Jurkat, Clone E6-1 (cell line): ENCODE results near the gene CFAP251.

Experiments
- DNase-seq: peaks from one replicate; pipeline ENCODE4 v3.0.0-alpha.2; 2011; ENCODE audit warnings: low read depth, low spot score
- H3K4me3 ChIP-seq: 2 replicates; pipeline ENCODE4 v1.5.1; 2011; ENCODE audit warnings: mild to moderate bottlenecking, low read length, control low read depth, moderate library complexity

The CFAP251 gene

GRCh38 chr12:121990692-121991603 lies 72.6 kb downstream of the CFAP251 start:
- no peak overlapping the region for H3K4me3 ChIP-seq

GRCh38 chr12:121992059-121992879 lies 73.9 kb downstream of the CFAP251 start:
- H3K4me3 ChIP-seq, result no peak overlapping the region
- no peak for DNase-seq

More at GRCh38 chr12:121990692-121991603, 72.6 kb downstream of the CFAP251 start:
- no peak for DNase-seq

- DNase-seq, result no peak
- H3K4me3 ChIP-seq, result no peak overlapping the region
These were observed 77.9 kb downstream of the CFAP251 start for GRCh38 chr12:121996050-121996944.

- no peak for DNase-seq
- H3K4me3 ChIP-seq, result no peak overlapping the region
These were observed 78.7 kb downstream of the CFAP251 start for GRCh38 chr12:121996945-121997612.

GRCh38 chr12:122001466-122002209 lies 83.2 kb downstream of the CFAP251 start:
- no peak for DNase-seq
- no peak overlapping the region for H3K4me3 ChIP-seq

GRCh38 chr12:122003651-122004611 lies 85.5 kb downstream of the CFAP251 start:
- peak overlapping the region; percentile 52 for H3K4me3 ChIP-seq
- DNase-seq, result peak; percentile 97

GRCh38 chr12:122004633-122005071 lies 86.3 kb downstream of the CFAP251 start:
- DNase-seq, result no peak
- peak overlapping the region; percentile 52 for H3K4me3 ChIP-seq

GRCh38 chr12:122005252-122005776 lies 86.9 kb downstream of the CFAP251 start:
- peak overlapping the region; percentile 52 for H3K4me3 ChIP-seq

GRCh38 chr12:122006186-122006926 lies 88.0 kb downstream of the CFAP251 start:
- peak; percentile 95 for DNase-seq
- peak overlapping the region; percentile 52 for H3K4me3 ChIP-seq

More at GRCh38 chr12:122005252-122005776, 86.9 kb downstream of the CFAP251 start:
- peak; percentile 63 for DNase-seq

- no peak overlapping the region for H3K4me3 ChIP-seq
- no peak for DNase-seq
These were observed 91.3 kb downstream of the CFAP251 start for GRCh38 chr12:122009741-122010140.

- no peak for DNase-seq
- no peak overlapping the region for H3K4me3 ChIP-seq
These were observed 93.8 kb downstream of the CFAP251 start for GRCh38 chr12:122012184-122012583.

- no peak for DNase-seq
- no peak overlapping the region for H3K4me3 ChIP-seq
These were observed 94.7 kb downstream of the CFAP251 start for GRCh38 chr12:122013136-122013535.

- DNase-seq, result peak; percentile 60
These were observed 95.6 kb downstream of the CFAP251 start for GRCh38 chr12:122013791-122014590.

GRCh38 chr12:122014781-122015180 lies 96.4 kb downstream of the CFAP251 start:
- DNase-seq, result no peak
- H3K4me3 ChIP-seq, result no peak overlapping the region

More at GRCh38 chr12:122013791-122014590, 95.6 kb downstream of the CFAP251 start:
- H3K4me3 ChIP-seq, result peak overlapping the region; percentile 28

GRCh38 chr12:122018457-122018856 lies 100.1 kb downstream of the CFAP251 start:
- no peak overlapping the region for H3K4me3 ChIP-seq
- DNase-seq, result no peak
